CD4-positive, alpha-beta T cell treated with Interleukin-1 beta for 1 hour (primary cell): Measurements from ENCODE around the gene GPR55.

Experiments
- DNase-seq, 2 donors: peaks; one replicate each; pipeline ENCODE4 v3.0.0-alpha.2; 2020 to 2022

Gene GPR55

DNA sequence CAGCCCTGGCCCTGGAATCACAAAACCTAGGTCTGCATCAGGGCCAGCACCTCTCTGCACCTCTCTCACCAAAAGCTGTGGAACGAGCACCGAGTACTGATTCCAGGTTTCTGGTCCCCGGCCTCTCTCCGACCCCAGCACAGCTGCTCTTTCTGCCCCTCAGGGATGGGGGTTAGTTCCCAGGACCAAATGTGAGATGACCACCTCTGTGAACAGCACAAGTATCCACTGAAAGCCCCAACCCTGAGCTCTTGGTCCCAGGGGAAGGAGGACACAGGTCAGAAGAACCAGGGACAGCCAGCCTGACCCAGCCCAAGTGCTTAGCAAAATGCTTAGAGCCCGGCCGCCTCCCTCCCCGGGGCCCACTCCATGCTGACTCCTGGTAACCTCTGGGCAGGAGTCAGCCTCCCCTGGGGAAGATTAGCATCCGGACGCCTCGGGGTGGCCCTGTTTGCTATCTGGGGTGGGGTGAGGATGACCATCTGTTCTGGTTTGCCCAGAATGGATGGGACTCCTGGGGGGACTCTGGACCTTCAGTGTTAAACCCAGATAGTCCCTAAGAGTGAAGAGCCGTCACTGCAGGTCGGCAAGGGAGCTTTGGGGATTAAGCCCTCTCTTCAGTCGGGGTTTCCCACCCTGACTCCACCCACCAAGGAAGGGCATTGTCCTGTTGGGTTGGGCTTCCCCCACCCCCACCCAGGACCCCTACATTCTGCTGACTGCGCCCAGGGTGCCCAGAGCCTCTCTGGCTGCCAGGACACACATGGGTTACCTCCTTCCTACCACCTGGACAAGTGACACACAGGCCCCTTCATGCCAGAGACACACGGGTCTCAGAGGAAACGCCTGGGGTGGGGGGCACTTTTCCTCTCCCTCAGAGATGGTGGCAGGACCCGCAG is 9.4 kb upstream of the GPR55 start:
- DNase-seq, result no peak

DNA sequence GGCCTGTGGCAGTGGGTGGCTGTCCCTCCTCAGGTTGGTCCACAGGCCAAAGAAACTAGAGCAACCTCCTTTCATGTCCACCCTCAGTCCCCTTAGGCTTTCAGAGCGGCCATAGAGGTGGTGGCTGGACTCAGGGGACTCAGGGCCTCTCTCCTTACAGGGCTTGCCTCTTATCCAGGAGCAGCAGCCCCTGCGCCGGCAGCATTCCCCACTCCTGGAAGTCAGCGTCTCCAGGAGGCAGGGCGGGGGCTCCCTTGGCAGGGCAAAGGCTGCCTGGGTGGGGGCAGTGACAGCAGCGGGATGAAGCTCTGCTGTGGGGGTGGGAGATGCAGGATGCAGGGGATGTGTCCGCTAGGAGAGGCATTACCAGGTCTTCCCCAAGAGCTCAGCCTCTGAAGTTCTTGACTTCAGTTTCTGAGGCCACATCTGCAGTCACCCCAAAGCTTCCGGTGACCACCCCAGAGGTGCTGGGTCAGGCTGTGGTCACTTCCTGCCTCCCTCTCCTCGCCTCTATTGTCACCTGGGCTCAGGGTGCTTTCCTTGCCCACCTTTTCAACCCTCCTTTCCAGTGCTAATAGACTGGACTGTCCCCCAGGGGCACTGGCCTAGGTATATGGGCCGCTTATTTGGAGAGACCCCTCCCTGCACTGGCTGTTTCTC is 8.6 kb upstream of the GPR55 start:
- DNase-seq, result no peak

DNA sequence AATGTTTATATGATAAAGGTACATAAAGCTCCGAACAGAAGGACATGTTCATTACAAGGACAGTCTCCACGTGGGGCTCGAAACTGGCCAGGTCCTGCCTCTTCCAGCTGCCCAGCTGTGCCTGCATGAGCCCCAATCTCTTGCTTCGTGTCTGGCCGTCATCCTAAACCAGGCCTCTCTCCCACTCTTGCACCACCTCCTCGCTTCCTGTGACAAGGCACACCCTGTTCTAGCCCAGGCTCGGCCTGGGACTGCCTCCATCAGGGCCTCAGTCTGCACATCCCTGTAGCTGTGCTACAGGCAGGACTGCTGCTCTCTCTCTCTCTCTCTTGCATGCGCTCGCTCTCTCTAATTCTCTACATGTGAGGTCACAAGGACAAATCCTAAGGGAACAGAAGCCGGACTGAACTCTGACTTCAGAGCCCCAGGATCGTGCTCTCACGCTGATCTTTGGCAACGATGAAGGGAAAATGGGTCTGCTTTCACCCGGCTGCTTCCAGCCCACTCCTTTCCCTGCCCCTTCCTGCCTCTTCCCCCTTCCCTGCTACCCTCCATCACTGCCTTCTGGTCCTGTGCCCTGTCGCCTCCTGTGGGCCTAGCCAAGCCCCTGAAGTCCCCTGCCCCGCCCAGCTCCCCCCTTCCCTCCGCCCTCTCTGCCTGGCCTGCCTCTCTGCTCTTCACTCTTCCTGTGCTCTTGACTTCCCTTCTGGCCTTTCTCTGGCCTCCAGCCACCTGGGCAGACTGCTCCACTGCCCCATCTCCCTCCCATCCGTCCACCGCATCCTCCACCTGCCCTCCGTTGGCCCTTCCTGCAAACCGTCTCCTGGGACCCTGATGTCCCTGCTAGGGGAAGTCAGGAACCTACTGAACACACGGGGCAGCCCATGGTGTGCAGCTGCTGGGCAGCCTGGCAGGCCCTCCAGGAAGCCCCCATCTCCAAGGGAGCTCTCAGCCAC is 7.8 kb upstream of the GPR55 start:
- no peak for DNase-seq

DNA sequence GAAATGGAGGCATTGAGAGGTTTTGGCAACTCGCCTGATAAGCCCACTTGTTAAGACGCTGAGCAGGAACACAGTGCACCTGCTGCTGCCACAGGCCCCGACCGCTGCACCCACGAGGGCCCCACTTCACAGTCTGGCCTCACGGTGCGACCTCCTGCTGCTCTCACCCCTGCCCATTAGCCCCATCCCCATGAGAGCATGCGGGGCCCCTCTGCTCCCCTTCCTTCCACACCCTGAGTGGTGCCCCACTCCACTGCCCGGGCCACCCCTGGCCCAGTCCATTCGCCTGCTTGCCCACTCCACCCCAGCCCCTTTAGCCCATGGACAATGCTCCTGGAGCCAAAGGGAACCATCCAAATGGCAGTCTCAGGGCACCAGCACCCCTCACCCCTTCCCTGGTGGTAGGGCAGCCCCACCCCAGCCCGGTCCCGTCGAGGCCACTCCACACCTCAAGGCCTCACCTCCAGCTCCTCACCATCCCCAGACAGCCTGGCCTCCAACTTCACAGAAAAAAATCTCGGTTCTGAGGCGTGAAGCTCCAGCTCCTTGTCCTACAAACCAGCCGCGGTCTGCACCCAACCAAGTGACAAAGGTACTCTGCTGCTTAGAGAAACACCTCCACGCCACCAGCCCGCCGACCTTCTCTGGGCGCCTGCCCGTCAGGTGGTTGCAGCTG is 6.7 kb upstream of the GPR55 start:
- DNase-seq, result no peak

DNA sequence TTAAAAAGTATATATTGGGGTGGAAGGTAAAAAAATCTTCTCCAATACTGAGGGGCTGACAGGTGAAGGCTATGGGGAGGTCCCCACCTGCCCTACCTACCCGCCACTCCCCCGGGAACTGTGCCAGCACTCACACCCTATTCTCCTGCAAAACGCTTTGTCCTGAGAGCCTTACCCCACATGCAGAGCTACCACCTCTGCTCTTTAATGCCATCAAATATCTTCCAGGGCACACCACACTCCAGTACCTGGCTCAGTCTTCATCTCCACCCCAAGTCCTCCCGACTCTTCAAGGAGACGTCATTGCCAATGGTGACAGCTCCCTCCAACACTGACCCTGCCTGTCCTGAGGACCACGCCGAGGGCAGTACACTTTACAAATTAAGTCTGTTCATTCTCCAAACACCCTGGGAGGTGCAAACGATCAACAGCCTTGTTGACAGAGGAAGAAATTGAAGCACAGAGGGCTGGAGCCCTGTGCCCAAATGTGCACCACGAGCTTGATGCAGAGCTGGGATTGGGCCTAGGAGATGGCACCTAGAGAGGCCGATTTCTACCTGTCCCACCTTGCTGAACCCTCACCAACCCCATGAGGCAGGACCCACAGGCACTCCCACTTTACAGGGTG is 6.0 kb upstream of the GPR55 start:
- no peak for DNase-seq

DNA sequence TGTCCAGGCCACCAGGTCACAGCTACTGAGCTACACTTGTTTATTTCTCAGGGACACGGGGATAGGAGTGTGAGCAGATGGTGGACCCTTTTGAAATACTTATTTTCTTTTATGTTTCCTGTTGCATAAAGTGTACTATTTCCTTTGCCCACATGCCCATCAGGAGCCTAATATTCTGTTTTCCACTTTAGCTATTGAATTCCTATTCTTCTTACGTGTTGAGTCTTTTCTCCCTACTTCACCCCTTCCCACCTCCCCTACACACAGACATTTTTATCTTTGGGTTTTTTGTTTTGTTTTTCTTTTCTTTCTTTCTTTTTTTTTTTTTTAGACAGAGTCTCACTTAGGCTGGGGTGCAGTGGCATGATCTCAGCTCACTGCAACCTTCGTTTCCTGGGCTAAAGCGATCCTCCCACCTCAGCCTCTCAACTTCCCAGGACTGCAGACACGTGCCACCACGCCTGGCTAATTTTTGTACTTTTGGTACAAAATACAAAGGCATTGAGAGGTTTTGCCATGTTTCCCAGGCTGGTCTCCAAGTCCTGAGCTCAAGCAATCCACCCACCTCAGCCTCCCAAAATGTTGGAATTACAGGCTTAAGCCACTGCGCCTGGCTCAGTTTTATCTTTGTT is 5.2 kb upstream of the GPR55 start:
- DNase-seq, result no peak

DNA sequence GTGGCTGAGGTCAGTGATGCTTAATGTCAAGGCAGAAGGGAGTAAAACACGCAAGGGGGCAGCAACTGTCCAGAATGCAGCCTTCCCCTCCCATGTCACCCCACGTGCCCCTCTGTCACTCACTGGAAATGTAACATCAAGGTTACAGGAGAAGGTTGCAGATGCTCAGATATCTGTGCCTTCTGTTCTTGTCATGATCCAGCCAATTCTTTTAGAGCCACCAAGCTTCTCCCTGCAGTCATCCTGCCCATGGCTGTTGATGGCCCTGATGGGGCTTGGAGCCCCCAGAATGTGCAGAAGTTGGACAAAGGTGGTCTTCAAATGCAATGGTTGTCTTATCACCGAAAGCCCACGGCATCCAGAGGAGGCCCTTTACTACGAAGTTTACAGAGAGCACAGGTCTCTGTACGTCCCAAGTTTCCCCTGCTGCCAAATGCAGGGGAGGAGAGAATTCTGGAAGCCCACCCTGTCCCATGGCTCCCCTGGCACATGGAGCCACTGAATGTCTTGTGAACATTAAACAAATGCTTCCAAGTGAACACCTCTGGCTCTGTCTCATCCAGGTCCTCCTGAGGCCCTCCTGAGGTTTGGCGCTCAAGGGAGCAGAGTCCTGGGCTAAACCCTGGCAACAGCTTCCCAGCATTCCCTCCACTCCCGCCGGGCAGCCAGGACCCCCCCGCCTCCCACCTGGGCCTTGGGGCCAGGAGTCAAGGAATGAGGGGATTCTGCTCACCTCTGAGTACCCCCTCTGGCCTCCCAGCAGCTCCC is 4.5 kb upstream of the GPR55 start:
- no peak for DNase-seq

DNA sequence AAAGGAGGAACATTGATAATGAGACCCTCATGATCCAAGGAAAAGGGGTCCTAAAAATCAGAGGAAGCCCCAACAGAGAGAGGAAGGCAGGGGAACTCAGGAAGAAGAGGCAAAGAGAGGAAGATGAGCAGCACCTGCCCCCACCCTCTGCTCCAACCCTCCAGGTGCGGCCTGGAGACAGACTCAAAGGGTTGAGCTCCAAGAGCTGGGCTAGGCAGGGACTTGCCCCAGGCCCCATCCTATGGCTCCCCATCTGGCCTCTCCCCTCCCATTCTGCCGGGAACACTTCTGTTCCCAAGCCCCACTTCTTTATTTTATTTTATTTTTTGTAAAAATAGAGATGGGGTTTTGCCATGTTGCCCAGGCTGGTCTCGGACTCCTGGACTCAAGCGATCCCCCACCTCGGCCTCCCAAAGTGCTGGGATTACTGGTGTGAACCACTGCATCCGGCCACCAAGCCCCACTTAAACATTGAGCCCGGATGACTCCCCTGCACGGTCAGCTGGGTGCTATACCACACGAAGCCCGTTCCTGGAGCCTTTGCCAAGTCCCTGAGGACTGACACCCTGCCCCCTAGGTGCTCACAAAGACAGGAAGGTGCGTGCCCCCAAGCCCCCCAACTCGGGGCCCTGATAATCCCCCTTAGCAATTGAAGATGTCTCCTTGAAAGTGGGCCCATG is 3.8 kb upstream of the GPR55 start:
- DNase-seq, result no peak

DNA sequence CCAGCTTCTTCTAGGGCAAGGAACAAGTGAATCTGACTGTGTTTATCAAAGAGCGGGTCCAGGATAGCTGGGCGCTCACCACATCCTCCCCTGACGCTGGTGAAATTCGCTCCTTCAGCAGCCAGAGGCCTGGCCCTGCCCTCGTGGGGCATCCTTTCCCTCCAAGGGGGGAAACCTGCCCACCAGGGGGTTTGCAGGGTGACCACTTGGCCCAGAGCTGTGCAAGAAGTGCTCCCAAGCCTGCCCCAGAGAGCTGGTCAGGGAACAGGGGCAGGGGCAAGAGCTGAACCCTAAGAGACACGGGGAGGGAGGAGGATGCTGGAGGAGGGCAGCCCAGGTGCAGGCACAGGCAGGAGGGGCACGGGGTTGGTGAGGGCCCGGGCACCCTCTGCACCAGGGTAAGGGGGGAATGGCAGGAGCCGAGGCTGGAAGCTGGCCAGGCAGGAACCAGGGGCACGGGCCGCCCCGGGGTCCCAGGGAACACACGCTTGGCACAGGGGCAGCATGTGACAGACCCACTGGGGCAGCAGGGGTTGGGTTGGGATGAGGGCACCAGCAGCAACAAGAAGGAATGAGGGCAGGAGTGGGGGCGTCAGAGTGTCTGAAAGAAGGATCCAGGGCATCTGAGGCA is 2.8 kb upstream of the GPR55 start:
- no peak for DNase-seq

DNA sequence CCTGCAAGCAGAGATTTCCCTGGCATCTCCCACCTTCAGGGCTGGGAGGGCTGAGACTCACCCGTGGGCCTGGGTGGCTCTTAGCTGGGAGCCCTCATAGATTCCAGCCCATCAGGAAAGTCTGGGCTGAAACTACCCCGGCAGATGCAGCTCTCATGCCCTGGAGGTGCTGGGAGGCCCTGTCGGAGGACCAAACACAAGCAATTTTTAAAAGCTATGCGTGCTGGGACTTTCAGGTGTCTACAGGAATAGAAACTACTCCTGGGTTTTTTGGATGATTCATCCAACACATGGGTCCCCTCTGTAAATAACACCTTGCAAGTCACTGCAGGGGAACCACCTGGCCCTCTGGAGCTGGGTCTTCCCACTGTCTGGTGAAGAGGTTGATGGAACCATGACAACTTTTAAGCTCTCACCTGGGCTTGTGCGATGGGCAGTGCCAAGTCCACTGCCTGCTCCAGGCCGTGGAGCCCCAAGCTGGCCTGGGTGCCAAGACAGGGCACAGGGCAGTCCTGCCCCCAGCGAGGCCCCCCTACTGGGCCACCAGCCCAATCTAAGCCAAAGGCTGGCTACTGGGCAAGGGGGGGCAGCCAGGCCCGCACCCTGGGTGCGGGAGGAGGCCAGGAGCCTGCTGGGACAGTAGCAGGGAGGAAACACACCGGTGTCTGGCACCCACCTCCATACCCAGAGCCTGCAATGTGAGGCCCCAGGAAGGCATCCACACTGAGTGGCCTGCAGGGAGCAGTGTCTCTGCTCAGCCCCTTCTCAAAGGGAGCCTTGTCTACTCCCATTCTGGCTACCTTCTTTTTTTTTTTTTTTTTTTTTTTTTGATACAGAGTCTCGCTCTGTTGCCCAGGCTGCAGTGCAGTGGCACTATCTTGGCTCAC is 1.1 kb upstream of the GPR55 start:
- no peak for DNase-seq

DNA sequence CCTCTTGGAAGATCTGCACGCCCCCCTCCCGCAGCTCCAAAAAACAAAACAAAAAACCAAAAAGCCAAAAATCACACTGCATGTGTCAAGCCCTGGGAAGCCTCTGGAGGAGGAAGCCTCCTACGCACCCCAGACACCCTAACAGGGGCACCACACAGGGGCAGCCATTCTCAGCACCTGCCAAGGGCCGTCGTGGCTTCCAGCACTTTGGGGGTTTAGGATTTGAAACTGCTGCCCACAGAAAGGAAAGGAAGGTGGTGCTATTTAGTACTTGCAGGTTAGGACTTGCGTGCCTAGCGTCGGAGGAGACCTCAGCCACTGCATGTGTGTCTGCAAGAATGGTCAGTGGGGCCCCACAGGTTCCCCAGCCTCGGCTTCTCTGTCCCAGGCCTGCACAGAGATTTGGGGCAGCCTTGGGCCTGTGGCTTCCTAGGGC is 419 bp upstream of the GPR55 start:
- DNase-seq, result no peak

DNA sequence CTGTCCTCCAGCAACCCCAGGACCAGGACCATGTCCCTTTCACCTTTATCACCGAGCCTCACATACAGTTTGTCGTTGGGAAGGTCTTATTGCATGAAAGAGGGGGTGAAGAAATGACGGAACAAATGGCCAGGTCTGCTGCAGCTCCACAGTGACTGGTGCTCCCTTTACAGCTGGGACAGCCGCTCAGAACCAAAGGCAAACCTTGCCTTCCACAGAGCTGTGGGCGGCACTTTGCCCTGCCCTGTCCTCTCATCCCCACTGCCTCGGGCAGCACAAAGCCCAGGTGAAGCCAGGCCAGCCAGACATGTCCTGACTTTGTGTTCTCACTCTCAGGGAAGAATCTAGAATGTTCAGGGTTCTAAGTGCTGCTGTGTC is 961 bp downstream of the GPR55 start:
- no peak for DNase-seq

DNA sequence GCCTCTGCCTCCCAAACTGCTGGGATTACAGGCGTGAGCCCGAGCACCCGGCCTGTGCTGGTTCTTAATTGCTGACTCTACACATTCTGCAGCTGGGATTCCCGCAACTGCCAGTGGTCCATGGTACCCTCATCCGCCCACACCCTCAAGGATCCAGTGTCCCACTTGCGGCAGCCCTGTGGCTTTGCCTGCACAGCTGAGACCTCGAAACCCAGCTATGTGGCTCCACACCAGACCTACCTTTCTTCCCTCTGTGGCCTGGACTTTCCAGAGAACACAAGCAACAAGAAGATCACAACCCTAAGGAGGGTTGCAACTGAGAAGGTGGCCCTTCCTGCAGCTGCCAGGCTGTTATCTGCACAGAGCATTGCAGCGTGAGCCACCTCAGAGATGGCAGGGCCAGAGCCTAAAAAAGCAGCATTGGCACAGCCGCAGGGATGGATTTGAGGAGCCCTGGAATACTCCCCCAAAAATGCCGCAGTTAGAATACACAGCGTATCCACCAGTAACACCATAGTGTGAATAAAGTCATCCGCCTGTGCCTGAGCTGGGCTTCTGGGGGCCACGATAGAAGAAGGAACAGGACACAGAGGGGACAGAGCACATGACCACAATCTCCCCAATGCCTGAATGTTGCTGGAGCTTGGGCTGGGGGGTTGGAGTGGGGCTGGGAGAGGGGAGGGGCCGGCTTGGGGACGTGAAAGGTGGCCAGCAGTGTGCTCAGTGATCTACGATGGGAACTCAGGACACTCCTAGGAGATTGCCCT is 1.9 kb downstream of the GPR55 start:
- no peak for DNase-seq

DNA sequence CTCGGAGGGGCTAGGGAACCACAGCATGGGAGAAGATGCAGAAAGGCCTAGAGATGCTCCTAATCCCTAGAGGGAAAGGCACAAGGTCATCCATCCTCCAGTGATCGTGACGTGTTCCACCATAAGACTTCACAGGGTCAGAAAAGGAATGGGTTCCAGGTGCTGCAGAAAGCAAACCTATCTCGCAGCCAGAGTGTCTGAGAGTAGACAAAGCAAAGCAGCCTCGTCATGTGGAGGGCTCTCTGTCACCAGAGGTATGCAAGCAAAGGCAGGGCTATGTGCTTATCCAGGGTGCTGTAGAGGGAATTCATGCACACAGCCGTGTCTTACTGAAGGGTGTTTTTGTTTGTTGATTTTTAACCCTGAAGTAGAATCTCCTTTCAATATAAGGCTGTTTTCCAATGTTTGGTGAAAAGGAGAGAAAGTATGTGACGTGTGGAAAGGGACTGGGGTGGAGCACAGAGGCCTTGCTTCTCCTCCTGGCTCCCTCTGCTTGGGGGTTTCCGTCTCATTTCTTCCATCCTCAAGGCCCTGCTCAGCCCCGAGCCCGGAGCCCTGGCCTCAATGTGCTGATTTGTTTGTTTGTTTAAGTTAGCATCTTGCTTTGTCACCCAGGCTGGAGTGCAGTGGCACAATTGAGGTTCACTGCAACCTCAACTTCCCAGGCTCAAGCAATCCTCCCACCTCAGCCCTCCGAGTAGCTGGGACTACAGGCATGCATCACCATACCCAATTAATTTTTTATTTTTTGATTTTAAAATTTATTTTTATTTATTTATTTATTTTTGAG is 3.0 kb downstream of the GPR55 start:
- DNase-seq, result no peak

DNA sequence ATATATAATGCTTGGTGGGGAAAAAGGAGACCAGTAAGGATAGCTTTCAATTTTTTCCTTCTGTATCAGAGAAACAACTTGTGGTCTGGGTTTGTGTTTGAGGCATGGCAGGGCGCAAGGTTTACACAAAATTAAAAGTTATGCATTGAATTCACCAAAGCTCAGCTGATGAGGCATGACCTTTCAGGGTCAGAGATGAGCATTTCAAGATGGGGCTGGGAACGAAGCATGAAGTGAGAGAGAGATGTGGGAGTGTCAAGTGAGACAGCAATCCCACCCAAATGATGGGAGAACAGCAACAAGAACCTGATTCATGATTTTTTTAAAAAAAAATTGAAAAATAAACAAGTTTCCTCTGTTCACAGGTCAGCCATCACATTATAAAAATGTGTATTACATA is 4.9 kb downstream of the GPR55 start:
- DNase-seq, result no peak

DNA sequence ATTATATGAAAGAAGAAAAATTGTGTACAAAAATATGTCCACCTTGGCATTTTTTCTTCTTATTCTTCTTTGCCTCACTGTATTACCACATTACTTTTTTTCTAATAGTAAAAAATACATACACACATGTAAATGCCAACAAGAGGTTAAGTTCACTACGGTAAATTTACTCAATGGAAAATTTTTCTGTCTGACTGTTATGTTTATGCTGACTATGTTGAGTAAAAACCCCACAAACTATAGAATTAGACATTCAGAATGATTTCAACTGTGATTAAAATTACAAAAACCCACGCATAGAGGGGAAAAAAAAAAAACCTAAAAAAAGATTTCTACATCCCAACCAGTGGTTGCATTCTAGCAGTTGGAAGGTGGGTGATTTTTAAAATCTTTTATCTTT is 5.4 kb downstream of the GPR55 start:
- no peak for DNase-seq

DNA sequence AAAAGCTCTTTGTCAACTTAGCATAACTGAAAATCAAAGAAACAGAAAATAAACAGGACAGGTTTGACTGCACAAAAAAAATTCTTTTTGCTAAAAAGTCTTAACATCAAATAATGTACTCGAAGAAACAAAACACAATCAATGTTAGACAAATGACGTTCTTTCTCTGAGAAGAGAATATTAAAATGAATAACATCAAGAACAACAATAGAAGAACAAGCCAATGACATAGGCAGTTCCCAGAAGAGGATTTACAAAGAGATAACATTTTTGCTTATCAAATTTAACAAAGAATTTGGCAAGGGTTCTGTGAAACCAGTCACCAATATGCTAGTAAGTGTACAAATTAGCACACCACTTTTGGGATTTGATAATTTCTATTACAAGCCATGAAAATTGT is 5.8 kb downstream of the GPR55 start:
- DNase-seq, result no peak
